HepG2 (cell line): ENCODE results near the gene EIF5A2. TPM values are rescaled to one million over a fixed set of nuclear protein-coding genes. Genes with fewer than 3 reads are reported as not detected.

Source experiments
- ATAC-seq: fragments of 200-7000 bp; cut with Tn5 transposase; 3 replicates; pipeline ENCODE4 v1.9.1; 2020; ENCODE audit warnings: mild to moderate bottlenecking, moderate library complexity
- BruUV-seq: library from RNA; stranded (reverse); fragments of 400-500 nt; replicated peaks from 2 replicates; lab custom pipeline; 2021; lab: Mats Ljungman, UMichigan
- CTCF ChIA-PET: fragments of 300-600 bp; formaldehyde crosslinking; extraction: SDS; loops from one replicate; lab custom pipeline; 2021; ENCODE audit warnings: low total read pairs, inconsistent platforms, low intra/inter-chr PET ratio; lab: Yijun Ruan, JAX
- POLR2A ChIA-PET: fragments of 350-600 bp; sonication (Branson Sonifier 250); formaldehyde crosslinking; loops from one replicate; lab custom pipeline; 2020; ENCODE audit warnings: antibody characterized with exemption, inconsistent platforms; lab: Yijun Ruan, JAX
- DNase-seq: peaks from one replicate; pipeline ENCODE4 v3.0.0-alpha.2; 2015; ENCODE audit warnings: low spot score
- FAIRE-seq: peaks from 3 replicates; lab custom pipeline; 2011; peaks lifted over from hg19 to GRCh38; lab: Jason Lieb, UNC
- H2AFZ ChIP-seq: one replicate; pipeline ENCODE4 v1.6.1; 2011; ENCODE audit warnings: low read length, inconsistent platforms
- H3K27ac ChIP-seq: fragments of 300-600 bp; 3 replicates; pipeline ENCODE4 v1.8.0; 2011; ENCODE audit warnings: mixed run types, mild to moderate bottlenecking, mixed read lengths, low read length, inconsistent platforms; ENCODE audit not compliant: insufficient read depth; ENCODE audit errors: extremely low read length
- H3K27me3 ChIP-seq, 2 experiments: fragments of 200-600 bp in 1 of 2; 2 replicates in 1 of 2; 3 replicates in 1 of 2; pipeline versions ENCODE4 v1.6.0 to v1.8.0; 2011; ENCODE audit warnings: low read length in 2 of 2, mild to moderate bottlenecking in 2 of 2, moderate library complexity in 2 of 2, inconsistent platforms in 1 of 2; ENCODE audit not compliant: insufficient read depth in 2 of 2, control insufficient read depth in 1 of 2
- H3K36me3 ChIP-seq, 2 experiments: fragments of 200-600 bp in 1 of 2; replicated peaks in 1 of 2; 2 replicates in 1 of 2; 3 replicates in 1 of 2; pipeline versions ENCODE4 v1.5.1 to v1.8.0; 2011; ENCODE audit warnings: low read length in 2 of 2, inconsistent platforms in 1 of 2; ENCODE audit not compliant: insufficient read depth in 2 of 2, control insufficient read depth in 1 of 2
- H3K4me1 ChIP-seq: 2 replicates; pipeline ENCODE4 v1.5.1; 2012; ENCODE audit warnings: low read length, inconsistent platforms; ENCODE audit not compliant: insufficient read depth
- H3K4me2 ChIP-seq: 2 replicates; pipeline ENCODE4 v1.6.0; 2011; ENCODE audit warnings: low read depth, low read length, inconsistent platforms
- H3K4me3 ChIP-seq, 3 experiments: fragments of 200-600 bp in 1 of 3; sonication (generic), shearing (Covaris generic) in 1 of 3; replicated peaks in 1 of 3; 2 replicates each; pipeline ENCODE4 v1.5.1; 2011 to 2016; ENCODE audit warnings: low read length in 3 of 3, inconsistent platforms in 2 of 3, low read depth in 2 of 3, mild to moderate bottlenecking in 2 of 3, control low read depth in 1 of 3, mixed read lengths in 1 of 3; ENCODE audit not compliant: insufficient read depth in 1 of 3
- H3K79me2 ChIP-seq: one replicate; pipeline ENCODE4 v1.6.1; 2011; ENCODE audit warnings: low read length, inconsistent platforms; ENCODE audit not compliant: insufficient read depth
- H3K9ac ChIP-seq: 2 replicates; pipeline ENCODE4 v1.6.0; 2011; ENCODE audit warnings: mild to moderate bottlenecking, low read depth, low read length, inconsistent platforms; ENCODE audit not compliant: insufficient read depth
- H3K9me3 ChIP-seq: 2 replicates; pipeline ENCODE4 v1.5.1; 2012; ENCODE audit warnings: mild to moderate bottlenecking, low read length
- H4K20me1 ChIP-seq: 2 replicates; pipeline ENCODE4 v1.6.0; 2011; ENCODE audit warnings: inconsistent platforms, mild to moderate bottlenecking, low read length, moderate library complexity; ENCODE audit not compliant: insufficient read depth
- ARID3A ChIP-seq: IDR thresholded peaks from 2 replicates; pipeline ENCODE4 v1.6.1; 2012; ENCODE audit warnings: low read depth, low read length, improper control_type of control experiment
- CTCF ChIP-seq: sonication (generic); formaldehyde crosslinking; IDR thresholded peaks from 2 replicates; pipeline ENCODE4 v1.5.0; 2020; ENCODE audit warnings: mild to moderate bottlenecking, missing genetic modification reagents, moderate library complexity
- DMAP1 ChIP-seq: IDR thresholded peaks from 2 replicates; pipeline ENCODE4 v1.6.1; 2016
- FOSL2 ChIP-seq: sonication (generic); formaldehyde crosslinking; IDR thresholded peaks from 2 replicates; pipeline ENCODE4 v1.4.0; 2020; ENCODE audit warnings: missing genetic modification reagents
- GLI4 ChIP-seq: sonication (generic); formaldehyde crosslinking; IDR thresholded peaks from 2 replicates; pipeline ENCODE4 v1.5.1; 2020; ENCODE audit warnings: missing genetic modification reagents, mild to moderate bottlenecking, moderate library complexity, borderline replicate concordance
- KLF13 ChIP-seq: sonication (generic); formaldehyde crosslinking; IDR thresholded peaks from 2 replicates; pipeline ENCODE4 v1.4.0; 2020; ENCODE audit warnings: mild to moderate bottlenecking, missing genetic modification reagents
- MAF1 ChIP-seq: sonication (generic); formaldehyde crosslinking; IDR thresholded peaks from 2 replicates; pipeline ENCODE4 v1.5.0; 2020; ENCODE audit warnings: missing genetic modification reagents, borderline replicate concordance
- MNT ChIP-seq: fragments of 450-650 bp; IDR thresholded peaks from 2 replicates; pipeline ENCODE4 v1.6.1; 2016
- PAX8 ChIP-seq: sonication (generic); formaldehyde crosslinking; IDR thresholded peaks from 2 replicates; pipeline ENCODE4 v1.8.0; 2022; ENCODE audit warnings: mild to moderate bottlenecking, missing genetic modification reagents, borderline replicate concordance
- SNRNP70 ChIP-seq: fragments of 200-400 bp; formaldehyde crosslinking; IDR thresholded peaks from 2 replicates; pipeline ENCODE4 v1.6.1; 2017; ENCODE audit warnings: mild to moderate bottlenecking, low read depth, low read length, moderate library complexity
- STAG1 ChIP-seq: sonication (generic); formaldehyde crosslinking; IDR thresholded peaks from 2 replicates; pipeline ENCODE4 v1.4.0; 2020; ENCODE audit warnings: missing genetic modification reagents
- SYNCRIP ChIP-seq: fragments of 200-400 bp; formaldehyde crosslinking; IDR thresholded peaks from 2 replicates; pipeline ENCODE4 v1.6.1; 2018; ENCODE audit warnings: mild to moderate bottlenecking, low read depth, low read length; ENCODE audit not compliant: insufficient read depth
- U2AF2 ChIP-seq: fragments of 200-400 bp; formaldehyde crosslinking; IDR thresholded peaks from 2 replicates; pipeline ENCODE4 v1.6.1; 2017; ENCODE audit warnings: low read depth, mild to moderate bottlenecking, low read length
- ZNF234 ChIP-seq: sonication (generic); formaldehyde crosslinking; conservative IDR thresholded peaks from 2 replicates; pipeline ENCODE4 v1.5.1; 2020; ENCODE audit warnings: mild to moderate bottlenecking, missing genetic modification reagents
- ZNF33A ChIP-seq: sonication (generic); formaldehyde crosslinking; IDR thresholded peaks from 2 replicates; pipeline ENCODE4 v1.5.1; 2020; ENCODE audit warnings: missing genetic modification reagents, mild to moderate bottlenecking, moderate library complexity, borderline replicate concordance
- WGBS: methylation state at CpG from one replicate; pipeline ENCODE4 v1.1.6; 2017; ENCODE audit warnings: low lambda C conversion rate; 5-methylcytosine and 5-hydroxymethylcytosine counted together
- in situ Hi-C: cut with HindIII; loops from 2 replicates; pipeline ENCODE4 v1.10.0; 2017; ENCODE audit warnings: low pct_unique_long_range_greater_than_20kb; ENCODE audit not compliant: extremely low pct_ligation_motif_present
- intact Hi-C: fragments of 100-400 bp; cut with micrococcal nuclease; formaldehyde crosslinking; loops from one replicate; pipeline ENCODE4 v1.10.0; 2022; ENCODE audit not compliant: unreplicated experiment
- polyA plus RNA-seq, 8 experiments: library from polyadenylated mRNA; depleted of rRNA in 3 of 8; stranded (reverse) in 7 of 8; unstranded in 1 of 8; fragments of >200 nt; fragmentation: Illumina TruSeq in 4 of 8; extraction: Trizol in 4 of 8; gene quantifications; 2 replicates each; pipeline versions ENCODE4 v1.2.1 to v1.2.3, GENCODE V29; 2011 to 2016; ENCODE audit warnings: low read depth in 4 of 8, missing spikeins in 1 of 8, mixed read lengths in 1 of 8; ENCODE audit not compliant: insufficient read depth in 1 of 8
- total RNA-seq, 5 experiments: library from RNA; depleted of rRNA; stranded (reverse); fragments of >200 nt; fragmentation: Illumina TruSeq; extraction: Trizol; gene quantifications; 2 replicates each; pipeline ENCODE4 v1.2.3, GENCODE V29; 2016; ENCODE audit warnings: low read depth in 1 of 5
- TF ChIP-seq, protein P1 (sequence below): IDR thresholded peaks from 2 replicates; pipeline ENCODE4 v1.6.1; 2016; ENCODE audit warnings: low read depth, borderline replicate concordance

Gene EIF5A2
- total and polyA plus RNA-seq, 2 of the 13 experiments (the other 11 are each of a cell fraction or from before 2014, with no cell fraction given) = 3.5 to 9.4 TPM

GRCh38 chr3:170852324-170852723 lies 56.1 kb downstream of the EIF5A2 start (continued):
- TF ChIP-seq MNT = peak; percentile 71
- TF ChIP-seq SNRNP70 = no peak

- CTCF ChIA-PET = no interaction called here
- Histone ChIP-seq H4K20me1 (no peaks in the 10 kb centered on the region), H3K4me1 (no peaks in the 10 kb centered on the region), H3K27ac (no peak overlapping the region), H3K79me2 (no peaks in the 10 kb centered on the region), H2AFZ (no peak overlapping the region), H3K9ac (no peak overlapping the region), H3K4me3 (no peak overlapping the region), H3K36me3 (no peaks in the 10 kb centered on the region), H3K27me3 (0 out of 5 replicates have a peak, but pooled peaks cover 0 to 2% of the 10 kb centered on the region in 2 experiments), H3K4me2 (no peak overlapping the region), H3K9me3 (no peaks in the 10 kb centered on the region)
- TF ChIP-seq ZNF33A (no peak), U2AF2 (no peak), STAG1 (CRISPR knock-in tag) (peak; percentile 27; the same call in 1 of the 2 replicates), ARID3A (peak; percentile 22; the same call in 1 of the 2 replicates), ZNF234 (CRISPR knock-in tag) (no peak), KLF13 (CRISPR knock-in tag) (no peak), DMAP1 (CRISPR knock-in tag) (no peak), CTCF (CRISPR knock-in tag) (0 out of 2 replicates have a peak, but pooled peaks have one; percentile 18), PAX8 (CRISPR knock-in tag) (no peak), SYNCRIP (no peak), GLI4 (CRISPR knock-in tag) (no peak), FOSL2 (CRISPR knock-in tag) (no peak), MAF1 (CRISPR knock-in tag) (no peak)
- TF ChIP-seq, protein P1, sequence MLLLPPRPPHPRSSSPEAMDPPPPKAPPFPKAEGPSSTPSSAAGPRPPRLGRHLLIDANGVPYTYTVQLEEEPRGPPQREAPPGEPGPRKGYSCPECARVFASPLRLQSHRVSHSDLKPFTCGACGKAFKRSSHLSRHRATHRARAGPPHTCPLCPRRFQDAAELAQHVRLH = no peak
- POLR2A ChIA-PET = interaction anchor here (1.2 kb wide), 1 partner anchor 22 kb away, joined by 3 read pairs; the partner anchor contains the start of gene RPL22L1
- no peak for ATAC-seq
- WGBS = 63% methylated on average over 2 of the region's 2 CpGs
- no TSS peak for BruUV-seq
- no peak for FAIRE-seq
- intact Hi-C loops (no loop called here), in situ Hi-C loops (no loop called here)
- DNase-seq = no peak
Measured at GRCh38 chr3:170848292-170848917, 60.0 kb downstream of the EIF5A2 start.
